NCI-H2227 (cell line): ENCODE results near the gene INHA.

Experiments used
- DNase-seq: peaks from one replicate; lab custom pipeline; 2025; ENCODE audit not compliant: unreplicated experiment; lab: John Stamatoyannopoulos, UW

The INHA gene, protein sequence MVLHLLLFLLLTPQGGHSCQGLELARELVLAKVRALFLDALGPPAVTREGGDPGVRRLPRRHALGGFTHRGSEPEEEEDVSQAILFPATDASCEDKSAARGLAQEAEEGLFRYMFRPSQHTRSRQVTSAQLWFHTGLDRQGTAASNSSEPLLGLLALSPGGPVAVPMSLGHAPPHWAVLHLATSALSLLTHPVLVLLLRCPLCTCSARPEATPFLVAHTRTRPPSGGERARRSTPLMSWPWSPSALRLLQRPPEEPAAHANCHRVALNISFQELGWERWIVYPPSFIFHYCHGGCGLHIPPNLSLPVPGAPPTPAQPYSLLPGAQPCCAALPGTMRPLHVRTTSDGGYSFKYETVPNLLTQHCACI

GRCh38 chr2:219572237-219573001, at the start of gene INHA:
Gene INHA (plus strand): TSS chr2:219572310. CDS start chr2:219572375, 65 bp downstream.
- no peak for DNase-seq

GRCh38 chr2:219523031-219523671, 49.0 kb upstream of the INHA start:
- peak; percentile 60 for DNase-seq

- no peak for DNase-seq
Measured at GRCh38 chr2:219524817-219525216, 47.3 kb upstream of the INHA start.

- DNase-seq: peak; percentile 86
Measured at GRCh38 chr2:219525533-219526232, 46.4 kb upstream of the INHA start.

DNA sequence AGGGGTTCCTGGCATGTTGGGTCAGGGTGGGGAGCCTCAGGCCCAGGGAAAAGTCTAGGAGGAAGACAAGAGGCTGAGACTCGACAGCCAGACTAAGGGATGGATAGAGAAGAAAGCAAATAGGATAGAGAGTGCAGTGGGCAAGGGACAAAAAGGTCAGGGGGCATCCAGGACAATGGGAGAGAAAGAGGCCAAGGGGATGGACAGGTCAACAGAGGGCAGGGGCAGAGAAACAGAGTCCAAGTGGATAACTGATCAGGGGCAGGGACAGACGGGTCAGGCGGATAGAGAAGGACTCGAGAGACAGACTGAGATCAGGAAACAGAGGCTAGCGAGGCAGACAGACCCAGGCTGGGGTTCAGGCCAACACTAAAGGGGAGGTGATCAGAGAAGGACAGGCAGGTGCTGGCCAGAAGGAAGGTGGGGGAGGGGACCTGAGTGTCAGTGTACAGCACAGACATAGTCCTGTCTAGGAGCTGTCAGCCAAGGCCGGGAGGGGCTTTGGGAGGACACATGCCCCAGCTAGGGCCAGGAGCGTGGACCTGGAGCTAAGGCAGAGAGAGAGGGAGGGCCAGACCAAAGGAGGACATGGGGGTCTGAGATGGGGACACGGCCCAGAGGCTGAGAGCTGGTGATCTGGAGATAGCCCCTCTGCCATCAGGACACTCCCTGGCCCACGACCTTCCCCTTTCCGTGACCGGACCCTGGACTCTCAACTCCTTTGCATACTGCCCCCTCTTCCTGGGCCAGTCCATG, 45.6 kb upstream of the INHA start:
- no peak for DNase-seq

GRCh38 chr2:219527076-219527394, 45.1 kb upstream of the INHA start:
- DNase-seq: peak; percentile 42

- no peak for DNase-seq
Measured at GRCh38 chr2:219527472-219527871, 44.6 kb upstream of the INHA start.

DNA sequence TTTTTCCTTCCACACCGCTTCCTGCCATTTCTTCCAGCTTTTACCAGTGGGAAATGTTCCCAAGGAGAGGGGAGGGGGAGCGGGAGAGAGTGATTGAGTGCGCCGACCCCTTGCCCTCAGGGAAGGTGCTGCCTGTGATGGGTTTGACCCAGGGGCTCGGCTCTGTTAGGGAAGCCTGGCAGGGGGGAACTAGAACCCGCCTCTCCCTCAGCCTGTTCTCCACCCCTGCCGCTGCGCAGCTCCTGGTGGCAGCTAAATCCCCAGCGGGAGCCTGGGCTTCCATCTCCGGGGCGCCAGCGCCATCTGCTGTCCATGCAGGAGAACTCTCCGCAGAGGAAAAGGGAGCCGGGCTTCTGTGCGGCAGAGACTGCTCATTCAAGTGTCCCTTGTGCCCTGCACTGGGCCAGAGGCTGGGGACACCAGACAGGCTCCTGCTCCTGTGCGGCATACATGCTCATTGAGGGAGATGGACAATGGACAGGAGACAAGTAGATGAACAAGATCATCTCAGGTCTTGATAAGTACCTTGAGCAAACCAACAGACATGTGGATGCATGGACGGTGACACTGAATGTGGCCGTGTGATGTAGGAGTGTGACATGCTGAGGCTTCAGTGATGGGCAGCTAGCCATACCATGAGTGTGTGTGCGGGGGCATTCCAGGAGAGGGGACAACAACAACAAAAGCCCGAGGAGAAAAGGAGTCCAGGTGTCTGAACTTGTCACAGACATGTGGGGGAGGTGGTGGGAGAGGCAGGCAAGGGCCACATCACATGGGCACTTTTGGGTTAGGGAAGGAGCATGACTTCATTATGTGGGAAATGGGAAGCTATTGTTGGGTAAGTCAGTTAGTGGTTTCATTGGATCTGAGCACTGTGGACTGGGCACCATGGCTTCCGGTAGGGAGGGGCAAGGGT, 41.8 kb upstream of the INHA start:
- peak; percentile 91 for DNase-seq

- no peak for DNase-seq
Measured at GRCh38 chr2:219531639-219532377, 40.3 kb upstream of the INHA start.

DNA sequence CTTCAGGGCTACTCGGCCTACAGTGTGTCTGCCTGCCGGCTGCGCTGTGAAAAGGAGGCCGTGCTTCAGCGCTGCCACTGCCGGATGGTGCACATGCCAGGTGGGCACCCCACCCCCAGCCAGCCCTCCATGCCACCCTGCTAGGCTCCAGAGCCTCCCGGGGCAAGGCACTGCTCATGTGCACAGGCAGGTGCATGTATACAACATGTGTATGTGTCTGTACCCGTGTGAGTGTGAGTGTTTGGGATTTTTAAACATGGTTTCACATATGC, 39.8 kb upstream of the INHA start:
- DNase-seq: no peak

- no peak for DNase-seq
Measured at GRCh38 chr2:219533930-219534661, 38.0 kb upstream of the INHA start.

DNA sequence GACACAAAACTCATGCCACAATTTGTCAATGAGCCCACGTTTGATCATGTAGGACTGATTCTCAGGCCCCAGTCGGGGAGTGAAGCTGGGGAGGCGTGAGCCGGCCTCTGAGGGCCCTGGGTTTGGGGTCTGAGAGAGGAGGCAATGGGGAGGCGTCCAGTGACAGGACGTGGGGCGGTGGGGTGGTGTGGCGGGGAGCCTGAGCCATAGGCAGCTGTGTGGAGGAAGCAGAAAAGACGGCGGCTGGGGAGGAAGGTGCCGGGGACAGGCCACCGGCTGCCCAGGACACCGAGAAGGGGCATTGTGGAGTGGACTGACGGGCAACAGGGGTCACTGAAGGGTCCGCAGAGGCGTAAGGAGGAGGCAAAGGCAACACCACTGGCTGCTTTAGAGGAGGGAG, 35.7 kb upstream of the INHA start:
- no peak for DNase-seq

DNA sequence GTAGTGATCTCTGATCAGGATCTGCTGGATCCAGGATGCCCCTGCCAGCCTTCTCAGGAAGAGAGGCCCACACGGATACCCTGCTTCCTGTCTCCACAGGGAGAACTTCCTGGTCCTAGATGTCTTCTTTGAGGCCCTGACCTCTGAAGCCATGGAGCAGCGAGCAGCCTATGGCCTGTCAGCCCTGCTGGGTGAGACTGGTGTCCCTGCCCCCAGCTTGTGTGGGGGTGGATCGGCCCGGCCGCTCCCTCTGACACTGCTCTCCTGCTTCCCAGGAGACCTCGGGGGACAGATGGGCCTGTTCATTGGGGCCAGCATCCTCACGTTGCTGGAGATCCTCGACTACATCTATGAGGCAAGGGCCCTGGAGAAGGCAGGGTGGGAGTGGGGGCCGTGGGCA, 35.1 kb upstream of the INHA start:
- DNase-seq: no peak

GRCh38 chr2:219537657-219538488, 34.2 kb upstream of the INHA start:
- DNase-seq: no peak

DNA sequence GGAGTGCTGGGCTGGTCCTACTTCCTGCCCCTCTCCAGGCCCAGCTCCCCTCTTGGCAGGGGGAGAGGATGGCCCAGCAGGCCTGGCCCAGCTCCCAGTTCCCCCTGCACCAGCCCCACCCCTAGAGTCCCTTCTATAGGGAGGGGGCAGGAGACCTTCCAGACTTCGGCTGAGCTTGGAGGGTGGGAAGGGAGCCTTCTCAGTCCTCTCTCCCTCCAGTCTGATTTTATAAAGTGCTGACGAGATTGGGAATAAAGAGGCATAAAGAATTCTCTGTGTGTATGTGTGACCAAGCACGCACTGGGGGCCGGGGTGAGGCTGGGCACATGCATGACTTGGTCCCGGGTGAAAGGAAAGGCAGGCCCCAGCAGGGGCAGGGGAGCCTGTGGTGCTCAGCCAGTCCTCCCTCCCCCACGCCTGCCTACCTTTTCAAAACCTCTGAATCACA, 33.6 kb upstream of the INHA start:
- no peak for DNase-seq

- no peak for DNase-seq
Measured at GRCh38 chr2:219538956-219539788, 32.9 kb upstream of the INHA start.
